SK-N-MC (cell line): ENCODE measurements around the gene QRFP.

Experiments used
- DNase-seq: peaks from one replicate; pipeline ENCODE4 v3.0.0-alpha.2; 2011; ENCODE audit warnings: low read depth, low spot score
- H3K27ac ChIP-seq: fragments of 200-600 bp; sonication (generic); 2 replicates; pipeline ENCODE4 v1.5.1; 2016; ENCODE audit warnings: mixed run types
- H3K36me3 ChIP-seq: fragments of 200-600 bp; sonication (generic); 2 replicates; pipeline ENCODE4 v1.6.1; 2017; ENCODE audit warnings: antibody characterized with exemption, low read length, mixed read lengths; ENCODE audit not compliant: insufficient read depth
- H3K4me3 ChIP-seq: fragments of 200-600 bp; sonication (generic); 2 replicates; pipeline ENCODE4 v1.5.1; 2016
- H3K9ac ChIP-seq: fragments of 200-600 bp; sonication (generic); 2 replicates; pipeline ENCODE4 v1.8.0; 2017; ENCODE audit warnings: mixed run types, mixed read lengths; ENCODE audit not compliant: insufficient read length
- H3K9me3 ChIP-seq: fragments of 200-600 bp; sonication (generic); 2 replicates; pipeline ENCODE4 v1.6.1; 2017; ENCODE audit warnings: low read depth, mild to moderate bottlenecking, antibody characterized with exemption, low read length, moderate library complexity, mixed read lengths
- EZH2 ChIP-seq: fragments of 200-600 bp; sonication (generic); IDR thresholded peaks from one replicate; pipeline ENCODE4 v1.6.1; 2017; ENCODE audit warnings: antibody characterized with exemption
- FOXP2 ChIP-seq: optimal IDR thresholded peaks from 2 replicates; pipeline ENCODE3; 2011; ENCODE audit warnings: mild to moderate bottlenecking, moderate library complexity; ENCODE audit not compliant: insufficient read depth; ENCODE audit errors: extremely low read length, control extremely low read depth
- POLR2AphosphoS5 ChIP-seq: IDR thresholded peaks from 2 replicates; pipeline ENCODE4 v1.6.1; 2012; ENCODE audit warnings: mild to moderate bottlenecking, low read depth, low read length, borderline replicate concordance

The QRFP gene

DNA sequence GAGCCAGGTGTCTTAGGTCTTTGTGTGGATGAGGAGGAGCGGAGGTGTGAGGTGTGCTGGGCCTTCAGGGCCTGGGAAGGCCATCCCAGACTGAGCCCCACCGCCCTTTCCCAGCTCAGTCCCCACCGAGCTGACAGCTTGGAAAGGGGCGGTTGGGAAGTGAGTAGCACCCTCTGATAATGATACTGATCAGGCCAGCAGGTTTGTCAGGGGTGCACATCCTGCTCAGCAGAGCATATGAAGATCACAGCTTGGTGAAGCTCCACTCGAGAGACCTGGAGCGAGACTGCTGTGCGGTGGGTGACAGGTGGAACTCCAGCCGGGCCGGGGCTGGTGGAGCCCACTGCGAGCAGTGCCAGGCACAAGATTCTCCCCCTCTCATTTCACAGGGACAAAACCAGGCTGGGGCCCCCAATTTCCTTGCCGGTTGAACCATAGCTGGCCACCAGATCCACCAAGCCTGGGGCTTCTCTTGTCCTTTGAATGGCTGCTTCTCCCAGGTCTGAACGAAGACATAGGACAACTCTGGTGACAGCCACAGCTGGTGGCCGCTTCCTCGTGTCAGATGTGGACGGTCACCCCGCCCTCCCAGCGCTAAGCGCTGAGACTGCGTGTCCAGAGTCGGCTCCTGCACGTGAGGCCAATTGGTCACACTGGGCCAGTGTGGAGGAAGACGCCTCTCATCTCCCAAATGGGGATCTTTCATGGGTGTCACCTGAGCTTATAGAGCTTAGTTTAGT, 8.3 kb downstream of the QRFP start:
- Histone ChIP-seq H3K9ac (no peak overlapping the region), H3K27ac (no peak overlapping the region), H3K36me3 (peaks cover 48% of the 10 kb centered on the region; the same call in 1 of the 2 replicates), H3K4me3 (no peak overlapping the region), H3K9me3 (no peaks in the 10 kb centered on the region)
- TF ChIP-seq EZH2 (no peak), FOXP2 (no peak), POLR2AphosphoS5 (no peak)
- no peak for DNase-seq

DNA sequence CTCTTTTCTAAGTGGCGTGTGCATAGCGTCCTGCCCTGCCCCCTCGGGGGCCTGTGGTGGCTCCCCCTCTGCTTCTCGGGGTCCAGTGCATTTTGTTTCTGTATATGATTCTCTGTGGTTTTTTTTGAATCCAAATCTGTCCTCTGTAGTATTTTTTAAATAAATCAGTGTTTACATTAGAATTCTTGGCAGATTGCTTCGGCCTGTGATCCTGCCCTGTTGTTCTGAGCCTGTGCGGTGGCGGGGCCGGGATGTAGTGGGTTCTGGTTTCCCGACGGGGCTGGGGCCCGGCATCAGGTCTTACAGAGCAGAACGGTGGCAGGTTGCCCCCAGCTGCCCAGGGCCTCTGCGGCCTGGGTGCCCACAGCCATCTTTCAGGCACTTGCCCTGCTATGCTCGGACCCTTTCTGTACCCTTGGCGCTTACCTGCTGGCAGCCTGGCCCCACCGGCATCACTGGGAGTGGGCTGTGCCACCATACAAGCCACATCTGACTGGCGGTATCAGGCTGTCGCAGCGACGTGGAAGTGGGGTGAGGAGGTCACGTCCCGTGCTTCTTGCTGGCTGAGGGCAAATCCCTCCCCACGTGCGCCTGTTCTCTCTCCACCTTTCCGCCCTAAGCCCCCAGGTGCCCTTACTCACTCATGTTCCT, 9.0 kb downstream of the QRFP start:
- no peak for DNase-seq
- TF ChIP-seq FOXP2, result no peak
- TF ChIP-seq POLR2AphosphoS5, result no peak
- TF ChIP-seq EZH2, result no peak
- Histone ChIP-seq H3K9me3 (no peaks in the 10 kb centered on the region), H3K36me3 (peaks cover 53% of the 10 kb centered on the region; the same call in 1 of the 2 replicates), H3K9ac (no peak overlapping the region), H3K4me3 (no peak overlapping the region), H3K27ac (no peak overlapping the region)

GRCh38 chr9:130886981-130887380, 9.6 kb downstream of the QRFP start:
- Histone ChIP-seq H3K9me3 (no peaks in the 10 kb centered on the region), H3K9ac (no peak overlapping the region), H3K36me3 (peaks cover 56% of the 10 kb centered on the region), H3K27ac (no peak overlapping the region), H3K4me3 (no peak overlapping the region)
- DNase-seq, result no peak
- TF ChIP-seq POLR2AphosphoS5, result no peak
- no peak for TF ChIP-seq FOXP2
- TF ChIP-seq EZH2, result no peak

DNA sequence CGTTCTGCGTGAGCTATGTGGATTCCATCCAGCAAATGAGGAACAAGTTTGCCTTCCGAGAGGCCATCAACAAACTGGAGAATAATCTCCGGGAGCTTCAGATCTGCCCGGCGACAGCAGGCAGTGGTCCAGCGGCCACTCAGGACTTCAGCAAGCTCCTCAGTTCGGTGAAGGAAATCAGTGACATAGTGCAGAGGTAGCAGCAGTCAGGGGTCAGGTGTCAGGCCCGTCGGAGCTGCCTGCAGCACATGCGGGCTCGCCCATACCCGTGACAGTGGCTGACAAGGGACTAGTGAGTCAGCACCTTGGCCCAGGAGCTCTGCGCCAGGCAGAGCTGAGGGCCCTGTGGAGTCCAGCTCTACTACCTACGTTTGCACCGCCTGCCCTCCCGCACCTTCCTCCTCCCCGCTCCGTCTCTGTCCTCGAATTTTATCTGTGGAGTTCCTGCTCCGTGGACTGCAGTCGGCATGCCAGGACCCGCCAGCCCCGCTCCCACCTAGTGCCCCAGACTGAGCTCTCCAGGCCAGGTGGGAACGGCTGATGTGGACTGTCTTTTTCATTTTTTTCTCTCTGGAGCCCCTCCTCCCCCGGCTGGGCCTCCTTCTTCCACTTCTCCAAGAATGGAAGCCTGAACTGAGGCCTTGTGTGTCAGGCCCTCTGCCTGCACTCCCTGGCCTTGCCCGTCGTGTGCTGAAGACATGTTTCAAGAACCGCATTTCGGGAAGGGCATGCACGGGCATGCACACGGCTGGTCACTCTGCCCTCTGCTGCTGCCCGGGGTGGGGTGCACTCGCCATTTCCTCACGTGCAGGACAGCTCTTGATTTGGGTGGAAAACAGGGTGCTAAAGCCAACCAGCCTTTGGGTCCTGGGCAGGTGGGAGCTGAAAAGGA, 10.9 kb downstream of the QRFP start:
- no peak for DNase-seq
- Histone ChIP-seq H3K27ac (no peak overlapping the region), H3K9me3 (no peaks in the 10 kb centered on the region), H3K9ac (no peak overlapping the region), H3K36me3 (peaks cover 69% of the 10 kb centered on the region), H3K4me3 (no peak overlapping the region)
- TF ChIP-seq EZH2, result no peak
- no peak for TF ChIP-seq FOXP2

GRCh38 chr9:130884542-130885483, 11.8 kb downstream of the QRFP start:
- Histone ChIP-seq H3K9ac (no peak overlapping the region), H3K36me3 (peaks cover 73% of the 10 kb centered on the region), H3K27ac (no peak overlapping the region), H3K9me3 (no peaks in the 10 kb centered on the region), H3K4me3 (no peak overlapping the region)
- TF ChIP-seq FOXP2 (no peak), EZH2 (no peak), POLR2AphosphoS5 (no peak)
- DNase-seq, result no peak

- H3K9me3 ChIP-seq, result no peaks in the 10 kb centered on the region
- no peak overlapping the region for H3K9ac ChIP-seq
- H3K27ac ChIP-seq, result no peak overlapping the region
- no peak for DNase-seq
- H3K36me3 ChIP-seq, result peaks cover 80% of the 10 kb centered on the region
- no peak overlapping the region for H3K4me3 ChIP-seq
- no peak for TF ChIP-seq POLR2AphosphoS5
- TF ChIP-seq EZH2, result no peak
Observed at GRCh38 chr9:130884111-130884531, 12.5 kb downstream of the QRFP start.

- H3K9me3 ChIP-seq, result no peaks in the 10 kb centered on the region
- no peak overlapping the region for H3K4me3 ChIP-seq
- no peak for DNase-seq
- H3K27ac ChIP-seq, result no peak overlapping the region
- no peak overlapping the region for H3K9ac ChIP-seq
- H3K36me3 ChIP-seq, result peaks cover 86% of the 10 kb centered on the region
- TF ChIP-seq POLR2AphosphoS5 (no peak), EZH2 (no peak), FOXP2 (no peak)
Observed at GRCh38 chr9:130883479-130883878, 13.1 kb downstream of the QRFP start.

GRCh38 chr9:130882696-130883225, 13.9 kb downstream of the QRFP start:
- no peak overlapping the region for H3K9ac ChIP-seq
- H3K9me3 ChIP-seq, result no peaks in the 10 kb centered on the region
- no peak for DNase-seq
- no peak overlapping the region for H3K27ac ChIP-seq
- no peak for TF ChIP-seq EZH2
- no peak for TF ChIP-seq FOXP2
- no peak for TF ChIP-seq POLR2AphosphoS5
- H3K36me3 ChIP-seq, result peaks cover 91% of the 10 kb centered on the region
- no peak overlapping the region for H3K4me3 ChIP-seq
